ENCODE measurements around the gene MAFG.

Gene MAFG

DNA sequence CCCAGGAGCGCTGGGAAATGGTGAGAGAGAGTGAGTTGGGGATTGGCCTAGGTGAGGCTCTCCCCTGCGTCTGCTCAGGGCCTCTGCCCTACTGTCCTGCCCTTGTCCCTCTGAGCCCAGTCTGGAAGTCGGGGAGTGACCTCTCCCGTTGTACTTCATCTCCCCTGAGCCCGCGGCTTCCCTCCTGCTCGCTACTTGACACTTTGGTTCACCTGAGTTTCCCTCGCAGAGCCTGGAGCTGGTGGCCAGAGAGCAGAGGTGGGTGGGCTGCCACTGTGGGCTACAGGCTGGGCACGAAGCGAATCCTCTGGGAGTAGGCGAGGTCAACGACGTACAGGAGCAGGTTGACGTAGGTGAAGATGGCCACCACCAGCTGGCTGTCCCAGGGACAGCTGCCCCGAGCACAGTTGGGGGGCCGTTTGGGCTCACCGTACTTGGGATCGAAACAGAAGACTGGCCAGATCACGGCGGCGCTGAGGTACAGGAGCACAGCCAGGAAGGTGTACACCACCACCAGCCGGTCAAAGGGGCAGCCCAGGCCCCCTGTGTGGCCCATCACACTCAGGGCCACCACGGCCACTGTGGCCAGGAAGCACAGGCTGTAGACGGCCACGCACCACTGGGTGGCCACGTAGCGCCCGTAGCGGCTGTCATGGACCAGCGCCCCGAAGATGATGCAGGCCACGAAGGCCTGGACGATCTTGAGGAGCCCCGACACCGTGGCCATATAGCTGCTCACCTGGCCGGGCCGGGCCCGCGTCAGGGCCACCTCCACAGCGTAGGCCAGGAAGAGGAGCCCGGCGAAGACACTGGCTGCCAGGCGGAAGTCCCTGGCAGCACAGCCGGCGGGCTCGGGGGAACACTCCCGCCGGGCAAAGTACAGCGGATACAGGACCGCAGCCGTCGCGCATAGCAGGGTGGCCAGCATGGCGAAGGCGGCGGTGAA lies 13.3 kb upstream of the MAFG start:
- no peaks in the 10 kb centered on the region for H3K27me3 ChIP-seq (ENCODE audit: control insufficient read depth, insufficient read depth, low read length)
- no peak overlapping the region for H3K4me3 ChIP-seq (ENCODE audit: low read depth, low read length)
- H3K27ac ChIP-seq, result no peak overlapping the region
- TF ChIP-seq, protein P1, sequence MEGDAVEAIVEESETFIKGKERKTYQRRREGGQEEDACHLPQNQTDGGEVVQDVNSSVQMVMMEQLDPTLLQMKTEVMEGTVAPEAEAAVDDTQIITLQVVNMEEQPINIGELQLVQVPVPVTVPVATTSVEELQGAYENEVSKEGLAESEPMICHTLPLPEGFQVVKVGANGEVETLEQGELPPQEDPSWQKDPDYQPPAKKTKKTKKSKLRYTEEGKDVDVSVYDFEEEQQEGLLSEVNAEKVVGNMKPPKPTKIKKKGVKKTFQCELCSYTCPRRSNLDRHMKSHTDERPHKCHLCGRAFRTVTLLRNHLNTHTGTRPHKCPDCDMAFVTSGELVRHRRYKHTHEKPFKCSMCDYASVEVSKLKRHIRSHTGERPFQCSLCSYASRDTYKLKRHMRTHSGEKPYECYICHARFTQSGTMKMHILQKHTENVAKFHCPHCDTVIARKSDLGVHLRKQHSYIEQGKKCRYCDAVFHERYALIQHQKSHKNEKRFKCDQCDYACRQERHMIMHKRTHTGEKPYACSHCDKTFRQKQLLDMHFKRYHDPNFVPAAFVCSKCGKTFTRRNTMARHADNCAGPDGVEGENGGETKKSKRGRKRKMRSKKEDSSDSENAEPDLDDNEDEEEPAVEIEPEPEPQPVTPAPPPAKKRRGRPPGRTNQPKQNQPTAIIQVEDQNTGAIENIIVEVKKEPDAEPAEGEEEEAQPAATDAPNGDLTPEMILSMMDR (IDR thresholded peaks at IDR 0.05), result no peak
- no peak overlapping the region for H2AFZ ChIP-seq
- no peak overlapping the region for H3K9ac ChIP-seq
- no peaks in the 10 kb centered on the region for H3K79me2 ChIP-seq
- H3K4me1 ChIP-seq, result no peaks in the 10 kb centered on the region
- H3K36me3 ChIP-seq (ENCODE audit: control insufficient read depth, insufficient read depth, low read length), result no peaks in the 10 kb centered on the region
- H3K4me2 ChIP-seq (ENCODE audit: low read length), result no peak overlapping the region
- H3K9me3 ChIP-seq (ENCODE audit: control insufficient read depth, low read length), result no peaks in the 10 kb centered on the region

DNA sequence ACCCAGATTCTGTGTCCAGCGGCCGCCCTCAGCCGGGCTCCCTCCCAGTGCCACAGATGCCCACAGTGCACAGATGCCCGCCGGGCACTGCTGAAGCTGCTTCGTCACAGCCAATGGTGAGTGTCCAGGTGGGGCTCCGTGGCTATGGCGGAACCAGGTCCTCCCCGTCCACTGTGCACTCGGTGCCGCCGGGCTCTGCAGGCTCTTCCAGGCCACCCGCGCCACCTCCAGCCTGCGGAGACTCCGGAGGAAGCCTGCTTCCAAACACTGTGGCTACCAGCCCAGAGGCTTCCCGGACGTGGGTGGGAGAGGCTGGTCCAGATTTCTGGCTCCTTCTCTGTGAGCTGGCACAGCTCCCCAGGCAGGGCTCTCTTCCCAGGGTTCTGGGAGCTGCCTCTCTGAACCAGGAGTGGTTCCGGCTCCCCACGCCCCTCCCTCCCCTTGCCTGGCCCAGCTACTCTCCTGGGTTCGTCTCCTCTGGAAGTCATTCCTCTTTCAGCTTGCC lies 12.4 kb upstream of the MAFG start:
- Histone ChIP-seq H3K4me3 (ENCODE audit: low read depth, low read length) (no peak overlapping the region), H3K4me2 (ENCODE audit: low read length) (no peak overlapping the region), H3K9me3 (ENCODE audit: control insufficient read depth, low read length) (no peaks in the 10 kb centered on the region), H3K27ac (no peak overlapping the region), H3K79me2 (no peaks in the 10 kb centered on the region), H3K4me1 (no peaks in the 10 kb centered on the region), H3K36me3 (ENCODE audit: control insufficient read depth, insufficient read depth, low read length) (no peaks in the 10 kb centered on the region), H3K27me3 (ENCODE audit: control insufficient read depth, insufficient read depth, low read length) (no peaks in the 10 kb centered on the region), H2AFZ (no peak overlapping the region), H3K9ac (no peak overlapping the region)
- TF ChIP-seq, protein P1 (IDR thresholded peaks at IDR 0.05), result no peak

DNA sequence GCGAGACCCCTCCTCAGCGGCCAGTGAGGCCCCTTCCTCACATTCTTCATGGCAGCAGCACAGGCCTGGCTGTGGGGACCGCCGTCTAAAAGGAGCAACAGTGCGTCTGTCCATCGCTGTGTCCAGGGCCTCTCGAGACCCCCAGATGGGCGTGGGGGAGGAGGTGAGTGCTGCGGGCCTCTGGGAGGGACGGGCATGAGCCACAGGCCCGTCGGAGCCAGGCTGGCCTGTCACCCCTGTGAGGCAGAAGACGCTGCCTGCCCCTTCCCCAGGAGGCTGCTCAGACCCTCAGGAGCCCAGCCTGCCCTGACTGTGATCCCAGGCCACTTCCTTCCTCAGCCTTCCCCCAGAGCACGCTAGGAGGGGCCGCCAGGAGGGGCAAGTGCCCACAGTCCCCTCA lies 11.7 kb upstream of the MAFG start:
- no peak overlapping the region for H3K4me2 ChIP-seq (ENCODE audit: low read length)
- TF ChIP-seq, protein P1 (IDR thresholded peaks at IDR 0.05), result no peak
- H3K27ac ChIP-seq, result no peak overlapping the region
- no peaks in the 10 kb centered on the region for H3K27me3 ChIP-seq (ENCODE audit: control insufficient read depth, insufficient read depth, low read length)
- H3K4me1 ChIP-seq, result no peaks in the 10 kb centered on the region
- no peaks in the 10 kb centered on the region for H3K9me3 ChIP-seq (ENCODE audit: control insufficient read depth, low read length)
- no peak overlapping the region for H3K9ac ChIP-seq
- H3K4me3 ChIP-seq (ENCODE audit: low read depth, low read length), result no peak overlapping the region
- H2AFZ ChIP-seq, result no peak overlapping the region
- no peaks in the 10 kb centered on the region for H3K79me2 ChIP-seq
- no peaks in the 10 kb centered on the region for H3K36me3 ChIP-seq (ENCODE audit: control insufficient read depth, insufficient read depth, low read length)

DNA sequence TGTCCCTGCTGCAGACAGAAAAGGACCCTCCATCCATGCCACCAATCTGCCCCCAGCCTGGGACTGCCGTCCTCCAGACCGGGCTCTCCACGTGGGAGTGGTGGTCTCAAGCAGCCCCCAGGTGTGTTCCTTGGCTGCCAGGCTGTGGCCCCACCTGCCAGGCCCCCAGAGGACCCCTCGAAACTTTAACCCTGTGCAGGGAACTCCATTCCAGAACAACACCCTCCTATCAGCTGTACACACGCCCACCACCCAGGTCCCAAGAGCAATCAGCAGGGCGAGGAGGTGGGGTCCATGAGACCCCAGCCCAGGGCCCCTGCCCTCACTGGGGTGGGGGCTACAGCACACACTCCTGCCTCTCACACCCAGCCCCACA lies 8.2 kb upstream of the MAFG start:
- TF ChIP-seq, protein P1 (IDR thresholded peaks at IDR 0.05), result no peak
- Histone ChIP-seq H3K79me2 (no peaks in the 10 kb centered on the region), H3K9ac (no peak overlapping the region), H3K27ac (no peak overlapping the region), H3K9me3 (ENCODE audit: control insufficient read depth, low read length) (no peaks in the 10 kb centered on the region), H3K27me3 (ENCODE audit: control insufficient read depth, insufficient read depth, low read length) (no peaks in the 10 kb centered on the region), H3K4me1 (no peaks in the 10 kb centered on the region), H3K4me2 (ENCODE audit: low read length) (no peak overlapping the region), H3K4me3 (ENCODE audit: low read depth, low read length) (no peak overlapping the region), H2AFZ (no peak overlapping the region), H3K36me3 (ENCODE audit: control insufficient read depth, insufficient read depth, low read length) (no peaks in the 10 kb centered on the region)
